HG03108 (cell line): ENCODE results near the gene COA5.
A peak's percentile ranks its signal among the peaks of the same experiment; 100 is the strongest.
"Not testable (repeated sequence)": the region's sequence is repeated elsewhere in the genome, so short reads cannot be mapped to it uniquely, and the experiment has no call there.

Experiments used
- ATAC-seq: cut with Tn5 transposase; IDR thresholded peaks from one replicate; pipeline ENCODE4 v1.9.1; 2021; ENCODE audit warnings: moderate library complexity; ENCODE audit not compliant: unreplicated experiment

COA5 gene

DNA sequence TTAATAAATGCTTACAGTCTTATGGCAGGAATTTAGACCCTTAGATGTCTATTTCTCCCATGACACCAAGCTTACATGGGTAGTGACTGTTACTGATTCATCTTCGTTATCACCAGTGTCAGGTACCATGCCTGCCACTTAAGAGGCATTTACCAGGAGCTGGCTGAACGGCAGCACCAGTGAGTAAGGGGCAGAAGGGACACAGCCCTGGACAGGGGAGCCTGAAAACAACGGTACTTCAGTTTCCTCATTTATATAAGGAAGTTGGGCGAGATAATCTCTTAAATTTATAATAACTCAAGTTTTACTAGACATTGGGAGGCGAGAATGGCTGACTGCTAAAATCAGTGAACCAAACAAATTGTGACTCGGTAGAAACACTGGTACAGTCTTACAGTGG, 1.2 kb downstream of the COA5 start:
- ATAC-seq = no peak

DNA sequence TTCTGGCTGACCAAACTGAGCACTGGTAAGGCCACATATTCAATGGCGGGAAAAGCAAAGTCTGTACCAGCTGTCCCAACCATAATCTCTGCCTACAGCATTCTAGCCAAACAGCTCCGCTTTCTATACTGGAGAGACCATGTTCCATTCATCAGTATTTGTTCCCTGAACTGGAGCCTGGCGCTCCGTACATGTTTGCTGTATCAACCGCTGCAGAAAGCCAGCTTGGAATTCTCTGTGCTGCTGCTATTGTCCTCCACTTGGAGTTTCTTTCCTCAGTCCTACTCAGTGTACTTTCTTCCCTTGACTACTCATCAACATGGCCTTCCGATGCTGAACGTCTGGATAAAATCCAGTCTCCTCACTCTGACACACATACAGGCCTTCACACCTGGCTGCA, 1.9 kb downstream of the COA5 start:
- ATAC-seq = no peak

DNA sequence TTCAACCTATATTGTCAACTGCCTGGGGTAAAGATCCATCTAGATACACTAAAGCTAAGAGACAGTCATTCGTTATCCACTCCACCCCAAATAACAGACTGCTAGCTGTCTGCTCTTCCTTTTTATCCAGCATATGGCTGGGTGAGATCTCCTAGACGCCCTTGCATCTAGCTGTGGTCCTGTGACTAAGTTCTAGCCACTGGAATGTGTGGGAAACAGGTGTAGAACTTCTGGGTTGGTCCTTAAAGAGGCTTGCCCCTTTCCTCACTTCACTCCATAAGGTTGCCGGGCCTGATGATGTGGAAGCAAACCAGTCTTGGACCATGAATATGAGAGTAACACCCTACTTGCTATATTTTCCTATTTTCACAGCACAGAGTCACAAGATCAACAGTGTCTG, 3.2 kb downstream of the COA5 start:
- no peak for ATAC-seq

DNA sequence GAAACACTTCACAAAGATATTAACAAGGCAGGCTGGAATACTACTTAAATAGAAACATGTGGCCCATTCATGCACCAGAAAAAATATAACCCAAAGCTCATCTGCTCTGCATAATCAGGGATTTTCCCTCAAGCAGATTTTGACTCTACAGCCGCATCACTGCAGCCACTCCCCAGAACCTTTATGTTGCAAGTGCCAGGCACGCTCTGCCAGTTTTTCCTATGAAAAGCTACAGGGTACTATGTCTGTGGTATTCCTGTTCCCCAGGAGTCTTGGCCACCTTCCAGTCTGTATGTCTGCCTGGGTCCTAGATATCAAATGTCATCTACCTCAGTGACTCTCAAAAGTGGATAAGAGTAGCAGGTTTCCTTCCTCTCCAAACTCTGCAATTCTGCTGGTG, 3.8 kb downstream of the COA5 start:
- ATAC-seq = no peak

DNA sequence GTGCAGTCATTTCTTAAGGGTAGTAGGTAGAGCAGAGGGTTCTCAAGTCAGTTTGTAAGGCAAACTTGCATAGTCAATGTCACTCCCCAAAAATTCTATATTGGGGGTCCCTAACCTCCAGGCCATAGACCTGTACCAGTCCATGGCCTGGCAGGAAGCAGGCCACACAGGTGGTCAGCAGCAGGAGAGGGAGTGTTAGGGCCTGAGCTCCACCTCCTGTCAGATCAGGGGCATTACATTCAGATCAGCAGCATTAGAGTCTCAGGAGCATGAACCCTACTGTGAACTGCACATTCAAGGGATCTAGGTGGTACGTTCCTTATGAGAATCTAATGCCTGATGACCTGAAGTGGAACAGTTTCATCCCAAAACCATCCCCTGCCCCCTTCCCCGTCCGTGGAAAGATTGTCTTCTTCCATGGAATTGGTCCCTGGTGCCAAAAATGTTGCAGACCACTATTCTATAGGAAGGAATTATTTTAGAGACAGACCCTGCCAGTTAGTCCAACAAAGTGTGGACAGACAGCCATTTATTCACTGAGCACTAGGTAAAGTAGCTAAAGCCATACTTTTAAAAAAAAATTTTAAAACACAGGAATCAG, 6.7 kb downstream of the COA5 start:
- ATAC-seq = peak; percentile 56

DNA sequence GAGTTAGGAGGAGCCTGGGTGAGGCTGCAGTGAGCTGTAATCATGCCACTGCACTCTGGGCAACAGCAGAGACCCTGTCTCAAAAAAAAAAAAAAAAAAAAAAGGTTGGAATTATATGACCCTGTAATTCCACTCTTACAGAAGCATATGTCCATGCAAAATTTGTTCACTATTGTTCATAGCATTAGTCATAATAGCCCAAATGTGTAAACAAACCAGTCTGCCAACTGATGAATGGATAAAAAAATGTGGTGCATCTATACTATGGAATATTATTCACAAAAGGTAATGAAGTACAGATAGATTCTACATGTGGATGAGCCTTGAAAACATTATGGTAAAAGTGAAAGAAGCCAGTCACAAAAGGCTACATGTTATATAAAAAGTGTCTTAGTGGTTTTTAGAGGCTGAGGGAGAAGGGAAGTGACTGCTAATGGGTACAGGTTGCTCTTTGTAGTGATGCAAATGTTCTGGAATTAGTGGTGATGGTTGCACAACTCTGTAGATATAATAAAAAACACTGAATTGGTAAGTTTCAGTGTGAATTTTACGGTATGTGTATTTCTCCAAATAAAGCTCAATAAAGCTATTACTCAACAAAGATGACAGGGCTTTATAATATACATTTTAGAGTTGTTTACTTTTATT, 9.4 kb downstream of the COA5 start:
- ATAC-seq = no peak

DNA sequence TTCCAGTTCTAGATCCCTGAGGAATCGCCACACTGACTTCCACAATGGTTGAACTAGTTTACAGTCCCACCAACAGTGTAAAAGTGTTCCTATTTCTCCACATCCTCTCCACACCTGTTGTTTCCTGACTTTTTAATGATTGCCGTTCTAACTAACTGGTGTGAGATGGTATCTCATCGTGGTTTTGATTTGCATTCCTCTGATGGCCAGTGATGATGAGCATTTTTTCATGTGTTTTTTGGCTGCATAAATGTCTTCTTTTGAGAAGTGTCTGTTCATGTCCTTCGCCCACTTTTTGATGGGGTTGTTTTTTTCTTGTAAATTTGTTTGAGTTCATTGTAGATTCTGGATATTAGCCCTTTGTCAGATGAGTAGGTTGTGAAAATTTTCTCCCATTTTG, 13.6 kb downstream of the COA5 start:
- not testable (repeated sequence) for ATAC-seq

DNA sequence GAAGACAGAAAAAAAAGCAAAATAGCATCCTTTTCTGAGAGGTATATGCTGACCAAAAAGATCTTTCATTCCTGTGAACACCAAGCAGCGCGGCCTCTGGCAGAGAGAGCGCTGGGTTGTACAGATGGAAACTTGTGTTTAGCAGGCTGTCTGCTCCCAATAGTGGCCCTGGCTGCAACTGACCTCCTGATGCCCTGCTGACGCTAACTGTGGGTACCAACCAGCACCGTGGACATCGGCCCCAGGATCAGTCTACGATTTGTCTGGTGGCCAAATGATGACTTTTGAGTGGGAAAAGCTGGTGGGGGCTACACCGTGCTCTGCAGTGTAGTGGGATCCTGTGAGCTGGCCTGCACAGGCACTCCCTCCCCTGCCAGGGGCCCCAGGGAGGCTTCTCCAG, 15.7 kb downstream of the COA5 start:
- ATAC-seq = no peak

DNA sequence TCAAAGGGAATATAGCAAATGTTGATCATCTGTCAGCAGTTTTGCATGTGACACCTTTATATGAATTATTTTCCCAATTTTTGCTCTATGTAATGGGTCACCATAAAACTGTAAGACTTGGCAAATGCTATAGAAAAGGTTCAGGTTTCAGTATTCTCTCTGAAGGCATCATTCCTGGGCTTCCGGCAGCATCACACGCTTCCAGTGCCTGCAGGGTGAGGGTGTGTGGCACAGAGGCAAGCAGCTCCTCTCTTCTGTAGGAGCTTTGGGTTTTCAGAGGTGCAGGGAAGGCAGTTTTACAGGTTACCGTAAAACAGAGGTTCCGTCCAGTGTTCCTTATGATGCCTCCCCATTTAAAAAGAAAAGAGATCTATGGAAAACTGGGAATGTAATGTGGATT, 18.8 kb downstream of the COA5 start:
- ATAC-seq = no peak

DNA sequence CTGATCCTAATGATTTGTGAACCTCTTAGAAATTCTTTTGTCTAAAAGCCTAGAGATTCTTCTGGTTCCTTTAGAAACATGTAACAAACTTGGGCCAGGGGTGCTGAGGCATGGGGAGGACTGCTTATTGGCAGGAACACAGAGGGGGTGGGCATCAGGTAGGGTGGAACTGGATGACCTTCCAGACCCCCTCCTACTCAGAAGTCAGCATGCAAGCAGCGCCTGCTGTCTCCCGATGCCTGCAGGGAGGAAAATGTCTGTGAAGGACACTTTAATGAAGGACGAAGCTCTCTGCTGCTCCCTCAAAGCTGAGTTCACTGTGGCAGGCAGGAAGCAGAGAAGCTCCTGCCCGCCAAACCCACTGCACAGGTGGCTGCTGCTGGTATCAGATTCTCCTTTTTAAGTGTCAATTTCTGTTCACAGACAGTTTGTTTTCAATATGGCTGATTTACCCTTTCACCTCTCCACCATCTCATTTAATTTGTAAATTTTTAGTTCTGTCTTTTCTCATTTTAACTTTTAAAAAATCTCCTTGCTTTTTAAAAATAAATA, 19.4 kb downstream of the COA5 start:
- no peak for ATAC-seq

DNA sequence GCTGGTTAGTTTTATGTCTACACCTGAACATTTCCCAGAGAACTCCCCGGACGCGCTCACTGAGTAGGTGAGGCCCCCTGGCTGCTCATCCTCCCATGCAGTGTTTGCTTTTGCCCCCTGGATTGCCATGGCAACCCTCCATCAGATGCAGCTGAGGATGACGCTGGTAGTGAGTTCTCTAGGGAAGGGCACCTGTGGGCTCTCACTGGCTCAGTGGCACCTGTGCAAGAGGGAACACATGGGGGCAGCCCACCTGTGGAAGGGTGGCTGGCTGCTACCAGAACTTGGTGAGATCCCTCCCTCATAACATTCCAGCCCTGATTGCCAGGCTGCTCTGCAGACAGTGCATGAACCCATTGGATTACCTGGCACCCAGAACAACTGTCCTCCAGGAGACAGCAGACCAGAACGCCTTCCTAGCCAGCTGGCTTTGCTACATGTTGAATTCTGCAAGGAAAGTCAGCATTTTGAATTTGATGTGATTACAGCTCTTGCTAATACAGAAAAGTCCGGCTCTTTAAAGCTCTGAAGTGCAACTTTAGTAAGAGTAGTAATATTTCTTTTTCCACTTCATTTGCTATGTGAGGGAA, 21.7 kb downstream of the COA5 start:
- ATAC-seq = no peak

DNA sequence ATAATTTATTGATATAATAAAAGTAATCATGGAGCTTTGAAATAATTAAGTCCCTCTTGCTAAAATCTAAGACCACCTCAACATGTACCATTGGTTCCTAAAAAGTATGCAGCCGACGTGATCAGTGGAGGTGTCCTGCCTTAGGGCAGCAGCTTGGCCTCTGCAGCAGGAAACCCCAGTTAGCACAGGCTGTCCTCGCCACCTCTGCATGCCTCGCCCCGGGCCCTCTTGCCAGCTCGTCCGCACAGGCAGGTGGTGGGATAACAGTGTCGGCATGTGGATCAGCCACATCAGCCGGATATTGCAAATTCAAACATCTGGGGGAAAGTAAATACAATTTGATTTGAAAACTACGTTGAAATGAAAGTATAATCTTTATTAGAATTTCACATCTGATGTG, 22.9 kb downstream of the COA5 start:
- no peak for ATAC-seq

DNA sequence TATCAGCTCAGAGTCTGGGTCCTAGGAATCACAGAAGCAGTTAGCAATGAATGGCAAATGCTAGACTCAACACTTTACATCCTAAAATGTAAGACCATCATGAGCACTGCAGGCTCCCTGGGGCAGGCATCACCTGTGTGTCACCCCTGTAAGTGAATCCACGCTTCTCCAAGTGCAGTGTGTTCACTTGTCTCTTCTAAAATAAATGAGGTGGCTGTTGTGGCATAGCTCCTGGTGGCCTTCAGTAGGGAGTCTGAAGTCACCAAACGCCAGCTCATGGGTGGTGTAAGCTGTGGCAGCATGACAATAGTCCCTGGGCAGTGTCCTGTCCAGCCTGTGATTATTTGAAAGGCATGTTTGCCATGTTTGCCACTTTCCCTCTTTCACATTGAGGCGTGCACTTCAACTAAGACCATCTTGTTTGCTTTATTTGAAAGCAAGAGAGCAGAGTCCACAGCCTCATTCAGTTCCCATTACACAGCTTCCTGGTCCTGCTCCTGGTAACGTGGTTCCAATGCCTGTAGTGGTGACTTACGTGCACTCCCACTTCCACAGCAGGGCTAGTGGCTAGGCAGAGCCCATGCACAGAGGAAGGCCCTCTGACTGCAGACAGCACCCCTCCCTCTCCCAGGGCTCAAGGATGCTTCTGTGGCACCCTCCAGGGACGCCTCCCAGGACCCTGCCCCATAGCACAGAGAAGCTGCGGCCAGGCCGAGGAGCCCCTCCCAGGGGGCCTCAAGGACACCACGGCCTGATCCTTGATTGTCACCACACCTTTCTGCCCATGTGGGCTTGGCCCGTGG, 24.3 kb downstream of the COA5 start:
- no peak for ATAC-seq

DNA sequence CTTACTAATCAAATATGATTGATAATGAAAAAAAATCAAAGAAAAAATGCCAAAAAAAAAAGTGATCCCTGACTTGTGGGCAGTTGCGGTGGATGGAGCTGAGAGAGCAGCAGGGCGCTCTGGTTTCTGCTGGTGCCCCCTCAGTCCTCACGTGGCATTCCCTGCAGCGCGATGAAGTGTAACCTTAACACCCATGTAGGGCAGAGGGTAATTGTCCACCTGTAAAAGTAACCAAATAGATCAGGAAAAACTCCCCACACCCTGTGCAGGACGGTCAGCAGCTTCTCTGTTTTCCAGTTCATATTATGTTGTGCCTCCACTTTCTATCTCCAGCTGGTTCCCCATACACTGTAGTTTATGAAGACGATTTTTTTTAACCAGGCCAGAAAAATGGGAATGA, 25.0 kb downstream of the COA5 start:
- no peak for ATAC-seq

DNA sequence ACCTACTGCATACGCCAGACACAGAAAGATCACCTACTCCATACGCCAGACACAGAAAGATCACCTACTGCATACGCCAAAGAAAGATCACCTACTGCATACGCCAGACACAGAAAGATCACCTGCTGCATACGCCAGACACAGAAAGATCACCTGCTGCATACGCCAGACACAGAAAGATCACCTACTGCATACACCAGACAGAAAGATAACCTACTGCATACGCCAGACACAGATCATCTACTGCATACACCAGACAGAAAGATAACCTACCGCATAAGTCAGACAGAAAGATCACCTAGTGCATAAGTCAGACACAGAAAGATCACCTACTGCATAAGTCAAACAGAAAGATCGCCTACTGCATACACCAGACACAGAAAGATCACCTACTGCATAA, 25.8 kb downstream of the COA5 start:
- ATAC-seq = no peak

DNA sequence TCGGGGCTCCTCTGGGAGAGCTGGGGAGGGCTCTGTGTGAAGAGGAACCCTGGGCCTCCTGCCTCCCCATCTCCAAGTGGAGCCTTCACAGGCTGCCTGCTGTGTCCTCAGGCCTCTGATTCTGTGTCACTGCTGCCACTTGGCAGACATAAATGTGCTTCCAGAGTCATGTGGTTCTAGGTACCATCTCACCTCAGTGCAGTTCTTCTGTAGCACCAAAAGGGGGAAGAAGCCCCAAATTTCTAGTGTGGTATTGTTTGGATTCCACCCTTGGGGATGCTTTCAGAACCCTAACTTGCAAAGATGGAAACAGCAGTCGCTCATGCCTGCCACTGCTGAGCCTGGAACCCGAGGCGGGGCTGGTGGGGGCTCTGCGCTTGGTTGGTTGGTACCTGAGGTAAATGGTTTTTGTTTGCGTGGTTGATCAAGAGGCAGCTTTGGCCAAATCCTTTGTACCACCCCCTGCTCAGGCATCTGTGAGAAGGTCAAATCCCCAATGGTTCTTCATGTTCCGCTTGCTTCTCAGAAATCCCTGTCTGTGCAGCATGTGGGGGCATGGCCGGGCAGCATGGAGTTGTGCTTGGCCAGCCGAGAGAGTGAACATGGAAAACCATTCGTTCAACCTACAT, 27.5 kb downstream of the COA5 start:
- ATAC-seq = no peak

DNA sequence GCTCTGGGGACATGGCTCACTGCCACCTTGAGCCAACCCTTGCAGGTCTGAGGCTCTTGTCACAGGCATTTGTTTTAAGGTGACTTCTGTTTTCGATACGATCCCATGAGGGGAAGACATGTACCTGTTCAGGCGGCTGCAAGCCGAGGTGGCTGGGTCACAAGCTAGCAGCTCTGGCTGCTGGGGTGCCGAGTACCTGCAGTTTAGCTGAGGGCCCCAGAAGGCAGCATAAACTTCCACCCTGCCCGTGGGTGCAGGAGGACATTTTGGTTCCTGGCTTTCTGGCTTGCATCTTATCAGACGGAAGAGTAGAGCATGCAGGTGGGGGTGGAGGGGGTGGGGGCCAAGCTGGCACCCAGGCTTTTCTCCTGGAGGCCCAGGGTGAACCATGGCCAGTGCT, 28.4 kb downstream of the COA5 start:
- ATAC-seq = no peak

DNA sequence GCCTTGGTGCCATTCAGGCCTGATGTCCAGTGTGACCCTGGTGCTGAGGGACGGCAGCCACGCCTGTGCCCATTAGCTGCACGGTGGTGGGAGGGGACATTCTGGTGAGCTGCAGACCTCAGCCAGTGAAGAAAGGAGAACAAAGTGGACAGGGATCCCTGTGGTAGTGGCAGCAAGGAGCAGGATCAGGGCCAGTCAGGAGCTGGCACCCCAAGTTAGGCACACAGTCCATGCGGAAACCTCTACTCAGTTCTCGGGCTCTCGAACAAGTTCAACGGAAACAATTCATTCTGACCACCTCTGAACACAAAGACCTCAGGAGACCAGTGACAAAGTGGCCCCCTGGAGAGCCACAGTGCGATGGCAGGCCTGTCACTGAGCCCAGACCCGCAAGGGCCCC, 30.1 kb downstream of the COA5 start:
- ATAC-seq = no peak

DNA sequence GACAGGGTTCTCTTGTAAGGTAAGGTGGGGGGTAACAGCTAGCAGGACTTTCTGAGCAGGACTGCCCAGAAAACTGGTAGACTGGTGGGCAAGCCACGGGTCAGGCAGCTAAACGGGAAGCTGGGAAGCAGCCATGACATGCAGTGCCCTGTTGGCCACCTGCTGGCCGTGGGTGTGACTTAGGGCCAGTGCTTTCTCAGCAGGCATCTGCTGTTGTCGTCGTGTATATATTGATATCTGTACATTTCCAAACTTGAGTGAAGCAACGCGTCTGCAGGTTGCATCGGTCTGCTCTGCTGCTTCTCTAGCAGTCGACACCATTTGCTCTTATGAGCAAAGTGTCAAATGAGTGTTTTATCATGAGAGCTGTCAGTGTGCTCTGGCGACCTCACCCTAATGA, 31.0 kb downstream of the COA5 start:
- ATAC-seq = no peak

DNA sequence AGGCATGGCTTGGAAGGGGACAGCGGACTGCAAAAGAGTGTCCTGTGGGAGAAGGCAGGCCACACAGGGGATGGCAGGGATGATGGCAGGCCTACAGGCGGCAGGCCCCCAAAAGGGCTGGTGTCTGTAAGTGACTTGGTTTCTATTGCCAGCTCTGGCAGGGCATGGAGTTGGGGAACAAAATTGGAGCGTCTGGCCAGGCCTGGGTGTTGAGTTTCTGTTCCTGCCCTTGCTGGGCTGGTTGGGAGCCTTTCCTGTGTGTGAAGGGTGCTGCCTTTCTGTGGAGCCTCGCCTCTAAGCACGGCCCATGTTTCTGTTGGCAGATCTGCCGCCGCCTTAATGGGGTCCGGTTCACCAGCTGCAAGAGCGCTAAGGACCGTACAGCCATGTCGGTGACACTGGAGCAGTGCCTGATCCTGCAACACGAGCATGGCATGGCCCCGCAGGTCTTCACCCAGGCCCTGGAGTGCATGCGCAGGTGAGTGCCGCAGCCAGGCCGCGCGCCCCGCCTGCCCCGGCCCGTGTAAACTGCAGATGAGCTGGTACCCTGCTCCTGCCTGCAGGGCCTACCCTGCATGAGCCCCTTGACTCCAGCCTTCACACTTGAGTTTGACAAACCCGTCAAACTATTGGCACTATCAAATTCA, 31.5 kb downstream of the COA5 start:
- no peak for ATAC-seq

DNA sequence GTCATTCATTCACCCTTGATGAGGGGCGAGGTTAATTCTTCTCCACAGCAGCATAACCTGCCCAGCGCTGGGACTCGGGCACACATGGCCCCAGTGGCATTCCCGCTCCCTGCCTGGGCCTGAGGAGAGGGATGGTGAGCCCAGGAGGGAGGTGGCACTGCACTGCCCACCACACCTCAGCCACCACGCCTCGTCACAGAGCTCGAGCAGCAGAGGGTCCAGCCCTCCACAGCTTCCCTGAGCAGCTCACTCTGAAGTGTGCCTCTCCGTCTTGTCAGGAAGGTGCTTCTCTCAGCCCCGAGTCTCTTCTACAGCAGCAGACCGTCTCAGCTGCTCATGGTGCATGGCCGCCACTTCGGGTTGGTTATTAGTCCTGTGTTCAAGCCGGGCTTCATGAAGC, 34.9 kb downstream of the COA5 start:
- no peak for ATAC-seq
